A549 (cell line): ENCODE measurements around the gene GPR6. TPM values are rescaled to one million over a fixed set of nuclear protein-coding genes. Genes with fewer than 3 reads are reported as not detected.

Experiments
- ATAC-seq, 2 experiments: fragments of 200-7000 bp in 1 of 2; fragments of >200 bp in 1 of 2; cut with Nextera tagmentation in 1 of 2; cut with Tn5 transposase in 1 of 2; 3 replicates each; pipeline versions ENCODE4 v1.8.0 to v1.9.1; 2018 to 2020; ENCODE audit warnings: mild to moderate bottlenecking in 1 of 2, moderate library complexity in 1 of 2
- CTCF ChIA-PET: fragments of 300-600 bp; sonication (Branson Sonifier 250); formaldehyde crosslinking; extraction: SDS; loops from one replicate; lab custom pipeline; 2021; ENCODE audit warnings: antibody characterized with exemption, inconsistent platforms; lab: Yijun Ruan, JAX
- POLR2A ChIA-PET: fragments of 350-600 bp; formaldehyde crosslinking; extraction: SDS; loops from one replicate; lab custom pipeline; 2021; ENCODE audit warnings: antibody characterized with exemption, inconsistent platforms; lab: Yijun Ruan, JAX
- DNase-seq, 2 experiments: peaks; one replicate each; pipeline versions ENCODE4 v3.0.0 to v3.0.0-alpha.2; 2011 to 2016; ENCODE audit warnings: low read depth in 1 of 2, low spot score in 1 of 2
- FAIRE-seq: peaks from 2 replicates; lab custom pipeline; 2011; peaks lifted over from hg19 to GRCh38; lab: Jason Lieb, UNC
- H3K27ac ChIP-seq, 2 experiments: fragments of >200 bp; sonication (Bioruptor Twin); formaldehyde crosslinking; 3 replicates each; pipeline ENCODE4 v1.5.1; 2016 to 2017
- H3K4me1 ChIP-seq: fragments of >200 bp; sonication (Bioruptor Twin); formaldehyde crosslinking; 3 replicates; pipeline ENCODE4 v1.6.1; 2016
- H3K4me2 ChIP-seq: fragments of >200 bp; sonication (Bioruptor Twin); formaldehyde crosslinking; 3 replicates; pipeline ENCODE4 v1.6.1; 2016
- H3K4me3 ChIP-seq: fragments of >200 bp; sonication (Bioruptor Twin); formaldehyde crosslinking; 3 replicates; pipeline ENCODE4 v1.5.1; 2016
- H3K9me3 ChIP-seq: fragments of >200 bp; sonication (Bioruptor Twin); formaldehyde crosslinking; 3 replicates; pipeline ENCODE4 v1.6.1; 2016
- CHD4 ChIP-seq: fragments of 200-600 bp; sonication (generic); IDR thresholded peaks from 2 replicates; pipeline ENCODE4 v1.6.1; 2016; ENCODE audit warnings: antibody characterized with exemption, mild to moderate bottlenecking, borderline replicate concordance
- EHF ChIP-seq: fragments of 250-450 bp; sonication (Bioruptor Pico); IDR thresholded peaks from 2 replicates; pipeline ENCODE4 v1.5.0; 2020; ENCODE audit warnings: mild to moderate bottlenecking
- EHMT2 ChIP-seq: fragments of 200-600 bp; sonication (generic); IDR thresholded peaks from 2 replicates; pipeline ENCODE4 v1.6.1; 2016; ENCODE audit warnings: antibody characterized with exemption, low read depth, mild to moderate bottlenecking, moderate library complexity
- ESRRA ChIP-seq: fragments of 150-350 bp; IDR thresholded peaks from 2 replicates; pipeline ENCODE4 v1.6.1; 2014; ENCODE audit warnings: mild to moderate bottlenecking, low read length, borderline replicate concordance
- FOSL2 ChIP-seq, 2 experiments: fragments of 450-650 bp in 1 of 2; fragments of >200 bp in 1 of 2; sonication (Bioruptor Twin) in 1 of 2; formaldehyde crosslinking; IDR thresholded peaks; 2 replicates each; pipeline versions ENCODE4 v1.5.0 to v1.6.1; 2016 to 2020; ENCODE audit warnings: mild to moderate bottlenecking in 1 of 2, moderate library complexity in 1 of 2
- FOXS1 ChIP-seq: fragments of 250-450 bp; sonication (Bioruptor Pico); IDR thresholded peaks from 2 replicates; pipeline ENCODE4 v1.5.0; 2020; ENCODE audit warnings: mild to moderate bottlenecking, moderate library complexity
- GATA3 ChIP-seq: IDR thresholded peaks from 2 replicates; pipeline ENCODE4 v1.6.1; 2012; ENCODE audit warnings: borderline replicate concordance
- HEYL ChIP-seq: fragments of 250-450 bp; sonication (Bioruptor Pico); IDR thresholded peaks from 2 replicates; pipeline ENCODE4 v1.8.0; 2021; ENCODE audit warnings: mild to moderate bottlenecking, moderate library complexity
- HOXA7 ChIP-seq: fragments of 250-450 bp; sonication (Bioruptor Pico); IDR thresholded peaks from 2 replicates; pipeline ENCODE4 v1.5.0; 2020; ENCODE audit warnings: mild to moderate bottlenecking, moderate library complexity
- HOXB13 ChIP-seq: fragments of 250-450 bp; sonication (Bioruptor Pico); IDR thresholded peaks from 2 replicates; pipeline ENCODE4 v1.5.0; 2020; ENCODE audit warnings: low read depth, mild to moderate bottlenecking, moderate library complexity
- KDM1A ChIP-seq: fragments of 200-600 bp; sonication (generic); IDR thresholded peaks from 2 replicates; pipeline ENCODE4 v1.6.1; 2016; ENCODE audit warnings: low read depth, mild to moderate bottlenecking
- KDM5A ChIP-seq: fragments of 200-600 bp; sonication (generic); IDR thresholded peaks from 2 replicates; pipeline ENCODE4 v1.6.1; 2016; ENCODE audit warnings: antibody characterized with exemption, mild to moderate bottlenecking
- MAX ChIP-seq: IDR thresholded peaks from 2 replicates; pipeline ENCODE4 v1.6.1; 2012
- PBX3 ChIP-seq: IDR thresholded peaks from 2 replicates; pipeline ENCODE4 v1.6.1; 2012
- POLR2AphosphoS2 ChIP-seq: conservative IDR thresholded peaks from 2 replicates; pipeline ENCODE4 v1.6.1; 2012; ENCODE audit warnings: low read length, improper control_type of control experiment, inconsistent platforms
- RARB ChIP-seq: fragments of 250-450 bp; sonication (Bioruptor Pico); IDR thresholded peaks from 2 replicates; pipeline ENCODE4 v1.8.0; 2021; ENCODE audit warnings: mild to moderate bottlenecking, moderate library complexity
- RFX5 ChIP-seq: fragments of 450-650 bp; IDR thresholded peaks from 2 replicates; pipeline ENCODE4 v1.7.1; 2014; ENCODE audit warnings: antibody characterized with exemption, mild to moderate bottlenecking, moderate library complexity
- SREBF2 ChIP-seq: fragments of 450-650 bp; IDR thresholded peaks from 2 replicates; pipeline ENCODE4 v1.6.1; 2014; ENCODE audit warnings: mild to moderate bottlenecking, moderate library complexity
- TFCP2L1 ChIP-seq: fragments of 250-450 bp; sonication (Bioruptor Pico); IDR thresholded peaks from 2 replicates; pipeline ENCODE4 v1.5.0; 2021; ENCODE audit warnings: mild to moderate bottlenecking
- TP53 ChIP-seq: fragments of 250-450 bp; sonication (Bioruptor Pico); IDR thresholded peaks from 2 replicates; pipeline ENCODE4 v1.5.0; 2021; ENCODE audit warnings: mild to moderate bottlenecking, moderate library complexity
- ZC3H11A ChIP-seq: fragments of 450-650 bp; IDR thresholded peaks from 2 replicates; pipeline ENCODE4 v1.6.1; 2014; ENCODE audit warnings: antibody characterized with exemption, mild to moderate bottlenecking
- ZFP36 ChIP-seq: fragments of 450-650 bp; IDR thresholded peaks from 2 replicates; pipeline ENCODE4 v1.6.1; 2014; ENCODE audit warnings: borderline replicate concordance; ENCODE audit not compliant: partially characterized antibody
- ZNF302 ChIP-seq: fragments of 250-450 bp; sonication (Bioruptor Pico); IDR thresholded peaks from 2 replicates; pipeline ENCODE4 v1.9.0; 2021; ENCODE audit warnings: inconsistent platforms, mild to moderate bottlenecking, moderate library complexity
- ZSCAN20 ChIP-seq: fragments of 250-450 bp; sonication (Bioruptor Pico); IDR thresholded peaks from 2 replicates; pipeline ENCODE4 v1.8.0; 2022; ENCODE audit warnings: mild to moderate bottlenecking, moderate library complexity
- WGBS: methylation state at CpG from one replicate; pipeline ENCODE4 v1.1.6; 2017; ENCODE audit errors: missing lambda C conversion rate; 5-methylcytosine and 5-hydroxymethylcytosine counted together
- polyA plus RNA-seq, 4 experiments: library from polyadenylated mRNA; depleted of rRNA in 3 of 4; stranded (reverse); fragments of >200 nt; fragmentation: RNase III in 1 of 4; extraction: RNeasy Plus Mini Kit Qiagen cat#74134 plus additional on column Dnase treatment in 1 of 4; gene quantifications; 2 replicates in 3 of 4; 3 replicates in 1 of 4; pipeline ENCODE4 v1.2.3, GENCODE V29; 2011 to 2017
- TF ChIP-seq, protein P1 (sequence below): IDR thresholded peaks from 2 replicates; pipeline ENCODE4 v1.6.1; 2012; ENCODE audit warnings: low read depth, borderline replicate concordance
- TF ChIP-seq, protein P2 (sequence below): fragments of 150-350 bp; IDR thresholded peaks from 2 replicates; pipeline ENCODE4 v1.6.1; 2014; ENCODE audit warnings: low read depth, mild to moderate bottlenecking, low read length
- TF ChIP-seq, protein P3 (sequence below): fragments of 250-450 bp; sonication (Bioruptor Pico); IDR thresholded peaks from 2 replicates; pipeline ENCODE4 v1.5.0; 2020; ENCODE audit warnings: low read depth, mild to moderate bottlenecking, moderate library complexity

GPR6 gene
- polyA plus RNA-seq, 2 of the 4 experiments (the other 2 are of a cell fraction), result not detected

DNA sequence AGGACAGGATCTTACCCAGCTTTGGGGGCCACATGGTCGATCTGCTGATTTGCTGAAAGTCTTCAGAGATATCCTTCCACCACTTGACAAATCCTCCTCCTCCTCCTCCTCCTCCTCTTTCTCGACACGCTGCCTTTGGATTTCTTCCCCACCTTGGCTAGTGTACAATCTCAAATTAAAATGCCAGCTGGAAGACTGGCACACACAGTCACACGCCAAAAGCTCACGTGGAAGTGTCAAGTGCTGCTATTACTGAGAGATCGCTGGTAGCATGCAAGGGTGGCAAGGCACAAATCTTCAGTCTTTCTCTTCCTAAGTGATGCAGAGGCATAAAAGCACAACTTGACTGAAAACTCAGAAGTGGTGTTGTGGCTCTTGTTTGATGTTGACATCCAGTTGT lies 35.3 kb downstream of the GPR6 start:
- WGBS, result 24% methylated on average over 6 of the region's 6 CpGs
- TF ChIP-seq, protein P1, sequence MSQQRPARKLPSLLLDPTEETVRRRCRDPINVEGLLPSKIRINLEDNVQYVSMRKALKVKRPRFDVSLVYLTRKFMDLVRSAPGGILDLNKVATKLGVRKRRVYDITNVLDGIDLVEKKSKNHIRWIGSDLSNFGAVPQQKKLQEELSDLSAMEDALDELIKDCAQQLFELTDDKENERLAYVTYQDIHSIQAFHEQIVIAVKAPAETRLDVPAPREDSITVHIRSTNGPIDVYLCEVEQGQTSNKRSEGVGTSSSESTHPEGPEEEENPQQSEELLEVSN, result no peak
- TF ChIP-seq ZNF302 (CRISPR knock-in tag) (no peak), CHD4 (no peak), SREBF2 (no peak), MAX (no peak)
- TF ChIP-seq, protein P2, sequence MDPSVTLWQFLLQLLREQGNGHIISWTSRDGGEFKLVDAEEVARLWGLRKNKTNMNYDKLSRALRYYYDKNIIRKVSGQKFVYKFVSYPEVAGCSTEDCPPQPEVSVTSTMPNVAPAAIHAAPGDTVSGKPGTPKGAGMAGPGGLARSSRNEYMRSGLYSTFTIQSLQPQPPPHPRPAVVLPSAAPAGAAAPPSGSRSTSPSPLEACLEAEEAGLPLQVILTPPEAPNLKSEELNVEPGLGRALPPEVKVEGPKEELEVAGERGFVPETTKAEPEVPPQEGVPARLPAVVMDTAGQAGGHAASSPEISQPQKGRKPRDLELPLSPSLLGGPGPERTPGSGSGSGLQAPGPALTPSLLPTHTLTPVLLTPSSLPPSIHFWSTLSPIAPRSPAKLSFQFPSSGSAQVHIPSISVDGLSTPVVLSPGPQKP, result no peak
- ChIA-PET POLR2A (no interaction called here), CTCF (no interaction called here)
- ATAC-seq, result no peak
- DNase-seq, result no peak
- Histone ChIP-seq H3K4me2 (no peak overlapping the region), H3K4me3 (no peak overlapping the region), H3K9me3 (no peaks in the 10 kb centered on the region), H3K27ac (no peak overlapping the region), H3K4me1 (no peaks in the 10 kb centered on the region)
- no peak for FAIRE-seq

DNA sequence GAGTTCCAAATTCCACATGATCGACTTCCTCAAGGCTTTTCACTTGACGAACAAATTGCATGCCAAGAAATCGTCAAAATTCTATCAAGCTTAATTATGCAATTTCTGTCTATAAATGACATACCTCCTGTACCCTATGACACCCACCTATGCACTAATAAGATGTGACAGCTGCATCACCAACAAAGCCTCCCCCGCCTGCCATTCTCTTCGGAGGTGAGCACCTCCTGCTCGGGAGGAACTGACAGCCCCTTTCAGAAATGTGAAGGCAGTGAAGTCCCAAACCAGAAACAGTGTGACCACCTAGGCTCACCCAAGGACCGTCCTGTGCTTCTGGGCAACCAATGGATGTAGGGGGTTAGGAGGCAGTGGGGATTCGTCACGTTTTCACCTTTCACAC lies 37.1 kb downstream of the GPR6 start:
- WGBS, result 43% methylated on average over 9 of the region's 9 CpGs
- no peaks in the 10 kb centered on the region for H3K9me3 ChIP-seq
- H3K4me2 ChIP-seq, result no peak overlapping the region
- no peak overlapping the region for H3K27ac ChIP-seq
- ATAC-seq (no peak), FAIRE-seq (no peak), DNase-seq (no peak)
- POLR2A ChIA-PET, result no interaction called here
- no peak for TF ChIP-seq ZFP36
- TF ChIP-seq, protein P3, sequence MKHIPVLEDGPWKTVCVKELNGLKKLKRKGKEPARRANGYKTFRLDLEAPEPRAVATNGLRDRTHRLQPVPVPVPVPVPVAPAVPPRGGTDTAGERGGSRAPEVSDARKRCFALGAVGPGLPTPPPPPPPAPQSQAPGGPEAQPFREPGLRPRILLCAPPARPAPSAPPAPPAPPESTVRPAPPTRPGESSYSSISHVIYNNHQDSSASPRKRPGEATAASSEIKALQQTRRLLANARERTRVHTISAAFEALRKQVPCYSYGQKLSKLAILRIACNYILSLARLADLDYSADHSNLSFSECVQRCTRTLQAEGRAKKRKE (CRISPR knock-in tag), result no peak
- no peak for TF ChIP-seq ESRRA
- TF ChIP-seq HOXA7 (CRISPR knock-in tag), result no peak
- TF ChIP-seq CHD4, result no peak
- no peak for TF ChIP-seq SREBF2
- TF ChIP-seq KDM5A, result no peak
- no peak for TF ChIP-seq FOSL2 (IDR thresholded peaks at IDR 0.05)
- no peak for TF ChIP-seq FOSL2 (CRISPR knock-in tag; IDR thresholded peaks at IDR 0.05)
- TF ChIP-seq PBX3, result no peak
- TF ChIP-seq TFCP2L1 (CRISPR knock-in tag), result no peak
- CTCF ChIA-PET, result no interaction called here
- H3K4me1 ChIP-seq, result no peaks in the 10 kb centered on the region
- no peak overlapping the region for H3K4me3 ChIP-seq

- Histone ChIP-seq H3K27ac (no peak overlapping the region), H3K4me3 (no peak overlapping the region), H3K9me3 (no peaks in the 10 kb centered on the region), H3K4me2 (no peak overlapping the region), H3K4me1 (no peaks in the 10 kb centered on the region)
- no peak for FAIRE-seq
- CTCF ChIA-PET, result interaction anchor here (1.0 to 1.2 kb wide), 3 partner anchors 12 to 317 kb away, joined by 3 to 6 read pairs (median 3); no protein-coding TSS in a partner anchor
- 20% methylated on average over 5 of the region's 6 CpGs for WGBS
- ATAC-seq, result no peak
- no peak for DNase-seq
- POLR2A ChIA-PET, result no interaction called here
- TF ChIP-seq FOXS1 (no peak), TFCP2L1 (CRISPR knock-in tag) (no peak), EHF (CRISPR knock-in tag) (no peak), ZSCAN20 (CRISPR knock-in tag) (no peak), PBX3 (no peak), SREBF2 (no peak), TP53 (CRISPR knock-in tag) (no peak), RFX5 (no peak), GATA3 (no peak), KDM1A (no peak), HOXB13 (no peak), EHMT2 (no peak), HEYL (CRISPR knock-in tag) (no peak), RARB (CRISPR knock-in tag) (no peak), POLR2AphosphoS2 (no peak), ZC3H11A (no peak)
Measured at GRCh38 chr6:110017306-110017705, 39.2 kb downstream of the GPR6 start.
